C4-2B (cell line): ENCODE data around the gene SLC44A1.

Experiments
- H3K27ac ChIP-seq: fragments of 450-650 bp; 2 replicates; pipeline ENCODE4 v1.5.1; 2017
- CTCF ChIP-seq: fragments of 450-650 bp; conservative IDR thresholded peaks from 2 replicates; pipeline ENCODE4 v1.5.1; 2017; ENCODE audit warnings: mild to moderate bottlenecking
- ZFX ChIP-seq: fragments of 450-650 bp; IDR thresholded peaks from 2 replicates; pipeline ENCODE4 v1.6.1; 2017

SLC44A1 gene

GRCh38 chr9:105354448-105354847 is 110.0 kb downstream of the SLC44A1 start:
- no peak overlapping the region for H3K27ac ChIP-seq
- no peak for TF ChIP-seq ZFX
- TF ChIP-seq CTCF = no peak

- H3K27ac ChIP-seq = no peak overlapping the region
- no peak for TF ChIP-seq ZFX
- no peak for TF ChIP-seq CTCF
Observed at GRCh38 chr9:105355781-105356180, 111.3 kb downstream of the SLC44A1 start.

GRCh38 chr9:105357937-105358336 is 113.5 kb downstream of the SLC44A1 start:
- no peak overlapping the region for H3K27ac ChIP-seq
- TF ChIP-seq CTCF (no peak), ZFX (no peak)

GRCh38 chr9:105359892-105360291 is 115.4 kb downstream of the SLC44A1 start:
- TF ChIP-seq ZFX (no peak), CTCF (no peak)

GRCh38 chr9:105360344-105360743 is 115.9 kb downstream of the SLC44A1 start:
- no peak for TF ChIP-seq CTCF
- TF ChIP-seq ZFX = no peak
- H3K27ac ChIP-seq = no peak overlapping the region

More at GRCh38 chr9:105359892-105360291, 115.4 kb downstream of the SLC44A1 start:
- no peak overlapping the region for H3K27ac ChIP-seq

GRCh38 chr9:105361873-105362272 is 117.4 kb downstream of the SLC44A1 start:
- no peak overlapping the region for H3K27ac ChIP-seq
- TF ChIP-seq ZFX (no peak), CTCF (no peak)

- H3K27ac ChIP-seq = no peak overlapping the region
- TF ChIP-seq CTCF (no peak), ZFX (no peak)
Observed at GRCh38 chr9:105362470-105362869, 118.0 kb downstream of the SLC44A1 start.
